Neuronal stem cell (in vitro differentiated cells): ENCODE results near the gene SH3TC1.

ENCODE experiments used
- DNase-seq: peaks from one replicate; pipeline ENCODE4 v3.0.0-alpha.2; 2013; ENCODE audit warnings: low spot score
- H2AFZ ChIP-seq: one replicate; pipeline ENCODE4 v1.6.1; 2013; ENCODE audit warnings: mild to moderate bottlenecking, low read length, inconsistent platforms
- H2AK5ac ChIP-seq: 2 replicates; pipeline ENCODE4 v1.6.1; 2013; ENCODE audit warnings: low read depth, mild to moderate bottlenecking, inconsistent platforms, low read length, moderate library complexity, mixed read lengths
- H2BK120ac ChIP-seq: 2 replicates; pipeline ENCODE4 v1.6.1; 2013; ENCODE audit warnings: low read depth, mild to moderate bottlenecking, inconsistent platforms, low read length, moderate library complexity, mixed read lengths
- H2BK12ac ChIP-seq: one replicate; pipeline ENCODE4 v1.6.1; 2013; ENCODE audit warnings: low read length, inconsistent platforms
- H2BK15ac ChIP-seq: 2 replicates; pipeline ENCODE4 v1.6.1; 2013; ENCODE audit warnings: mild to moderate bottlenecking, low read length, inconsistent platforms, mixed read lengths
- H2BK5ac ChIP-seq: one replicate; pipeline ENCODE4 v1.6.1; 2013; ENCODE audit warnings: inconsistent platforms, mild to moderate bottlenecking, low read length, moderate library complexity
- H3K14ac ChIP-seq: one replicate; pipeline ENCODE4 v1.6.1; 2013; ENCODE audit warnings: low read length, inconsistent platforms
- H3K18ac ChIP-seq: 2 replicates; pipeline ENCODE4 v1.6.1; 2013; ENCODE audit warnings: low read length, inconsistent platforms
- H3K23ac ChIP-seq: 2 replicates; pipeline ENCODE4 v1.6.1; 2013; ENCODE audit warnings: low read depth, mild to moderate bottlenecking, mixed read lengths, low read length, inconsistent platforms; ENCODE audit not compliant: poor library complexity
- H3K27ac ChIP-seq: replicated peaks from 3 replicates; pipeline ENCODE4 v1.5.1; 2013; ENCODE audit warnings: low read length, inconsistent platforms
- H3K27me3 ChIP-seq, 3 experiments: 2 replicates each; pipeline ENCODE4 v1.6.1; 2013; ENCODE audit warnings: low read length in 3 of 3, mild to moderate bottlenecking in 2 of 3, inconsistent platforms in 1 of 3, low read depth in 1 of 3, mixed read lengths in 1 of 3, moderate library complexity in 1 of 3; ENCODE audit not compliant: control insufficient read depth in 3 of 3, insufficient read depth in 3 of 3
- H3K36me3 ChIP-seq, 2 donors: replicated peaks in 1 of 2; 2 replicates each; pipeline ENCODE4 v1.6.1; 2013; ENCODE audit warnings: low read length in 2 of 2; ENCODE audit not compliant: control insufficient read depth in 2 of 2, insufficient read depth in 2 of 2
- H3K4ac ChIP-seq: 2 replicates; pipeline ENCODE4 v1.6.1; 2013; ENCODE audit warnings: inconsistent platforms, mild to moderate bottlenecking, low read length, moderate library complexity
- H3K4me1 ChIP-seq, 2 donors: 1 replicate in 1 of 2; 2 replicates in 1 of 2; pipeline ENCODE4 v1.6.1; 2013; ENCODE audit warnings: low read length in 2 of 2, low read depth in 1 of 2; ENCODE audit not compliant: control insufficient read depth in 2 of 2, insufficient read depth in 1 of 2
- H3K4me2 ChIP-seq: one replicate; pipeline ENCODE4 v1.6.1; 2013; ENCODE audit warnings: mild to moderate bottlenecking, low read length, inconsistent platforms; ENCODE audit not compliant: insufficient read depth, poor library complexity, severe bottlenecking
- H3K4me3 ChIP-seq, 2 donors: 2 replicates each; pipeline ENCODE4 v1.5.1; 2013; ENCODE audit warnings: low read length in 2 of 2, mild to moderate bottlenecking in 2 of 2, inconsistent platforms in 1 of 2, moderate library complexity in 1 of 2
- H3K79me1 ChIP-seq: one replicate; pipeline ENCODE4 v1.6.1; 2013; ENCODE audit warnings: low read depth, mild to moderate bottlenecking, inconsistent platforms, low read length, moderate library complexity
- H3K9ac ChIP-seq: one replicate; pipeline ENCODE4 v1.6.1; 2013; ENCODE audit warnings: mild to moderate bottlenecking, low read depth, low read length, inconsistent platforms; ENCODE audit not compliant: poor library complexity
- H3K9me3 ChIP-seq, 2 donors: replicated peaks in 1 of 2; 2 replicates each; pipeline versions ENCODE3 to v1.6.1; 2013; ENCODE audit warnings: low read length in 2 of 2, mild to moderate bottlenecking in 2 of 2, inconsistent platforms in 1 of 2, low read depth in 1 of 2, mixed read lengths in 1 of 2, moderate library complexity in 1 of 2; ENCODE audit not compliant: control insufficient read depth in 2 of 2, insufficient read depth in 1 of 2
- H4K8ac ChIP-seq: one replicate; pipeline ENCODE4 v1.6.1; 2013; ENCODE audit warnings: low read depth, mild to moderate bottlenecking, inconsistent platforms, low read length, moderate library complexity
- H4K91ac ChIP-seq: one replicate; pipeline ENCODE4 v1.6.1; 2013; ENCODE audit warnings: low read length, low read depth, mild to moderate bottlenecking, inconsistent platforms; ENCODE audit not compliant: poor library complexity
- WGBS, 2 donors: extraction: QIAGEN DNeasy Blood & Tissue Kit; methylation state at CpG; one replicate each; pipeline ENCODE4 v1.1.7; 2013; ENCODE audit warnings: missing lambda C conversion rate in 2 of 2, mixed read lengths in 1 of 2; ENCODE audit not compliant: insufficient read length in 2 of 2, insufficient replicate concordance in 1 of 2; ENCODE audit errors: extremely low coverage in 2 of 2; 5-methylcytosine and 5-hydroxymethylcytosine counted together

The SH3TC1 gene

DNA sequence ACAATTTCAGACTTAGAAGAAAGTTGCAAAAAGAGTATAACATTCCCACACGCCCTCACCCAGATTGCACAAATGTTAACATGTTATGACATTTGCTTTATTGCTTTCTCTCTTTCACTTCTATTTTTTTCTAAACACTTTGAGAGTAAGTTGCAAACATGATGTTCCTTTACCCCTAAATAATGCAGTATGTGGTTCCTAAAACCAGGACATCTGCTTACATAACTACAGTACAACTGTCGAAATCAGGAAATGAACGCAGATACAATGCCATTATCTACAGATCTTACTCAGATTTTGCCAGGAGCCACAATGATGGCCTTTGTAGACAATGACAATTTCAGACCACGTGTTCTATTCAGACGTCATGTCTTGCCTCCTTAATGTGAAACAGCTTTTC, 22.4 kb downstream of the SH3TC1 start:
- no peaks in the 10 kb centered on the region for H3K27me3 ChIP-seq
- no peaks in the 10 kb centered on the region for H3K36me3 ChIP-seq
- H3K18ac ChIP-seq: no peak overlapping the region
- no peaks in the 10 kb centered on the region for H3K79me1 ChIP-seq
- H4K8ac ChIP-seq: no peak overlapping the region
- no CpG with 5 or more reads among the region's 5 CpGs for WGBS, 2 donors
- H3K9ac ChIP-seq: no peak overlapping the region
- no peak overlapping the region for H3K4me2 ChIP-seq
- H3K23ac ChIP-seq: no peak overlapping the region
- no peak overlapping the region for H3K14ac ChIP-seq
- H3K4me1 ChIP-seq: peaks cover 8 to 16% of the 10 kb centered on the region in 2 donors
- H2BK12ac ChIP-seq: no peak overlapping the region
- no peak overlapping the region for H4K91ac ChIP-seq
- peaks cover 0 to 5% of the 10 kb centered on the region in 2 donors for H3K9me3 ChIP-seq
- no peak overlapping the region for H2AK5ac ChIP-seq
- no peak overlapping the region for H2AFZ ChIP-seq
- H2BK5ac ChIP-seq: no peak overlapping the region
- no peak for DNase-seq
- no peak overlapping the region for H3K4ac ChIP-seq
- H2BK120ac ChIP-seq: no peak overlapping the region
- no peak overlapping the region for H3K4me3 ChIP-seq
- no peak overlapping the region for H3K27ac ChIP-seq
- no peak overlapping the region for H2BK15ac ChIP-seq

GRCh38 chr4:8221985-8222384, 22.9 kb downstream of the SH3TC1 start:
- Histone ChIP-seq H3K4me2 (no peak overlapping the region), H2BK12ac (no peak overlapping the region), H3K9ac (no peak overlapping the region), H2BK120ac (no peak overlapping the region), H3K27ac (no peak overlapping the region), H3K18ac (no peak overlapping the region), H3K23ac (no peak overlapping the region), H3K4me1 (peaks cover 8 to 17% of the 10 kb centered on the region in 2 donors), H3K4ac (no peak overlapping the region), H2BK5ac (no peak overlapping the region), H3K36me3 (no peaks in the 10 kb centered on the region), H4K8ac (no peak overlapping the region), H3K27me3 (no peaks in the 10 kb centered on the region), H3K4me3 (no peak overlapping the region), H4K91ac (no peak overlapping the region), H2AK5ac (no peak overlapping the region), H2BK15ac (no peak overlapping the region), H2AFZ (no peak overlapping the region), H3K9me3 (peaks cover 0 to 5% of the 10 kb centered on the region in 2 donors), H3K79me1 (no peaks in the 10 kb centered on the region), H3K14ac (no peak overlapping the region)
- no peak for DNase-seq

DNA sequence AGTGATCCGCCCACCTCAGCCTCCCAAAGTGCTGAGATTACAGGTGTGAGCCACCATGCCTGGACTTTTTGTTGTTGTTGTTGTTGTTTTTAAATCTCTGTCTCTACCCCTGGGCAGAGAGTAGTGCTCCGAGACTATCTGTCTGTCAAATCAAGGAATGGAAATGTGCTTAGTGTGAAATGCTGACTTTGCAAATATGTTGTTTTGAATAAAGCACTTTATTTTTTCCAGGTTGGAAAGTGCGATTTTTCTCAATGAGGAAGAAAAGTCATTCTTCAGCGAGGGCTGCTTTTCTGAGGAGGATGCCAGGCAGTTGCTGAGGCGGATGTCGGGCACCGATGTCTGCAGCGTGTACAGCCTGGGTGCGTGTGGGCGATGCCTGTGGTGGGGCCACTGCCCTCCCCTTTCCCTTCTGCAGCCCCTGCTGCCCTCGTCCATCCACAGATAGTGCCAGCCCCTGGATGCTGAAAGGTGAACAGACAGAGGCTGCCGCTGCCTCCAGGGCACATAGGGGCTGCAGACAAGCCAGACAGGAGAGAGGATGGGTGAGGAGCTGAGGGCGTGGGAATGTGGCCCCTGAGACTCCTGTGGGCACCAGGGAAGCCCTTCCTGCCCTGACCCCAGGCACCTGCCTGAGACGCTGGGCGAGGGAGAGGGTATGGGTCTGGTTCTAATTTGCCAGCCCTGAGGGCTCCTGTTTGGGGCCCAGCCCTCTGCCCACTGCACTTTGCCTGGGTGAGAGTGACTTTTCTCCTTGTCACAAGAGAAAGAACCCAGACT, 23.7 kb downstream of the SH3TC1 start:
- peak overlapping the region; percentile 73 for H4K91ac ChIP-seq
- H4K8ac ChIP-seq: no peak overlapping the region
- no peak overlapping the region for H2BK15ac ChIP-seq
- H3K4me2 ChIP-seq: no peak overlapping the region
- peak overlapping the region; percentile 74 for H3K18ac ChIP-seq
- no peak overlapping the region for H3K27ac ChIP-seq
- no peak overlapping the region for H2BK5ac ChIP-seq
- H3K9ac ChIP-seq: peak overlapping the region; percentile 14
- peak overlapping the region; percentile 60 for H2AK5ac ChIP-seq
- no peak overlapping the region for H3K4me3 ChIP-seq
- peak overlapping the region; percentile 32 for H3K23ac ChIP-seq
- no peak overlapping the region for H2BK12ac ChIP-seq
- H3K4me1 ChIP-seq: peaks cover 8 to 17% of the 10 kb centered on the region in 2 donors
- DNase-seq: no peak
- no peak overlapping the region for H2AFZ ChIP-seq
- H3K27me3 ChIP-seq: no peaks in the 10 kb centered on the region
- H3K36me3 ChIP-seq: no peaks in the 10 kb centered on the region
- no peak overlapping the region for H3K4ac ChIP-seq
- no CpG with 5 or more reads among the region's 15 CpGs for WGBS, 2 donors
- H3K14ac ChIP-seq: peak overlapping the region; percentile 85
- no peak overlapping the region for H2BK120ac ChIP-seq
- H3K9me3 ChIP-seq: peaks cover 0 to 5% of the 10 kb centered on the region in 2 donors
- peaks cover 3% of the 10 kb centered on the region for H3K79me1 ChIP-seq

DNA sequence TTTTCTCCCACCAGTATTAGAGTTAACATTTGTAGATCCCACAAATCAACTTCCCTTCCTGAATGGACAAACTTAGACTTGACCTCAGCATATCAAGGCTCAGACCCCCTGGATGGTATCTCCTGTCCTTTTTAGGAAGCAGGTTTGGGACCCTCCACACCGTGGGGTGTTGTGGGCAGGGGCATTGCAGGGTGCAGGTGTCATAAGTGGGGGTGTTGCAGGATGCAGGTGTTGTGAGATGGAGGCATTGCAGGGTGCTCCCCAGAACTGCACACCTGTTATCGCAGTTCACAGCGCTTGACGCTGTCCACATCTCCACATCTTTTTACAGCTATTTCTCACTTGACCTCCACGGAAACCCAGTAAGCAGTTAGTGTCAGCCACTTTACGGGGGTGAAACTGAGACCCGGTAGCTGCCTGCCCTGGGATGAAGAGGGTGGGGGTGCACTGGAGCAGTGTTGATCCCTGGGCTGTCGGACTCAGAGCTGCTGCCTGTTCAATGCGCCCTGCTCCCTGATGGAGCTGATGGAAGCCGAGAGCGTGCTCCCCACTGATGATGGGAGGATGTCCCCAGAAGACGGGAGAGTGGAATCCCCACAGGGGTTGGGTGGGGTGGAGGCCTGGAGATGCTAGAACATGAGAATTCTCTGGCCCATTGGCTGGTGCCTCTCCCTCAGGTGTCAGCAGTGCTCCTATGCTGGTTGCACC, 25.3 kb downstream of the SH3TC1 start:
- Histone ChIP-seq H3K9me3 (peaks cover 0 to 5% of the 10 kb centered on the region in 2 donors), H3K18ac (peak overlapping the region; percentile 6), H2BK12ac (no peak overlapping the region), H3K14ac (no peak overlapping the region), H3K9ac (peak overlapping the region; percentile 65), H3K23ac (no peak overlapping the region), H4K8ac (no peak overlapping the region), H3K4me1 (peaks cover 14 to 26% of the 10 kb centered on the region in 2 donors), H2AK5ac (peak overlapping the region; percentile 58), H3K36me3 (no peaks in the 10 kb centered on the region), H3K4me2 (no peak overlapping the region), H2BK5ac (peak overlapping the region; percentile 45), H3K27me3 (no peaks in the 10 kb centered on the region), H3K4ac (no peak overlapping the region), H2BK15ac (peak overlapping the region; percentile 60), H3K27ac (no peak overlapping the region), H2BK120ac (no peak overlapping the region), H2AFZ (no peak overlapping the region), H3K79me1 (peaks cover 3% of the 10 kb centered on the region), H4K91ac (no peak overlapping the region), H3K4me3 (no peak overlapping the region)
- no CpG with 5 or more reads among the region's 12 CpGs for whole genome bisulfite sequencing, 2 donors
- DNase-seq: no peak
